GM12891 (cell line): ENCODE results near the gene DYNC1H1.

Experiments used
- DNase-seq: peaks from one replicate; pipeline ENCODE4 v3.0.0; 2011; ENCODE audit warnings: low spot score; ENCODE audit not compliant: insufficient read length
- FAIRE-seq: peaks from 2 replicates; lab custom pipeline; 2011; peaks lifted over from hg19 to GRCh38; lab: Jason Lieb, UNC
- PAX5 ChIP-seq: IDR thresholded peaks from 2 replicates; pipeline ENCODE4 v1.6.1; 2011; ENCODE audit warnings: low read length, moderate library complexity, mild to moderate bottlenecking; ENCODE audit not compliant: insufficient read depth, severe bottlenecking
- POLR2A ChIP-seq: IDR thresholded peaks from 2 replicates; pipeline ENCODE4 v1.6.1; 2011; ENCODE audit warnings: low read depth, low read length, control low read depth
- POLR2AphosphoS5 ChIP-seq: IDR thresholded peaks from 2 replicates; pipeline ENCODE4 v1.6.1; 2011; ENCODE audit warnings: low read depth, low read length, control low read depth
- POU2F2 ChIP-seq: IDR thresholded peaks from 2 replicates; pipeline ENCODE4 v1.6.1; 2011; ENCODE audit warnings: low read depth, mild to moderate bottlenecking, control low read depth, low read length, moderate library complexity
- SPI1 ChIP-seq: IDR thresholded peaks from 2 replicates; pipeline ENCODE4 v1.6.1; 2011; ENCODE audit warnings: low read depth, low read length, control low read depth
- TAF1 ChIP-seq: IDR thresholded peaks from 2 replicates; pipeline ENCODE4 v1.6.1; 2011; ENCODE audit warnings: low read depth, low read length, control low read depth

The DYNC1H1 gene

DNA sequence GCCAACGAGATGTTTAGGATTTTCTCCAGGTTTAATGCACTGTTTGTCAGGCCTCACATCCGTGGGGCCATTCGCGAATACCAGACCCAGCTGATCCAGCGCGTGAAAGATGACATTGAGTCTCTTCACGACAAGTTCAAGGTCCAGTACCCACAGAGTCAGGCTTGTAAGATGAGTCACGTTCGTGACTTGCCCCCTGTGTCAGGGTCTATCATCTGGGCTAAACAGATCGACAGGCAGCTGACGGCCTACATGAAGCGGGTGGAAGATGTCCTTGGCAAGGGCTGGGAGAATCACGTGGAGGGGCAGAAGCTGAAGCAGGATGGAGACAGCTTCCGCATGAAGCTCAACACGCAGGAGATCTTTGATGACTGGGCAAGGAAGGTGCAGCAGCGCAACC is 21.6 kb downstream of the DYNC1H1 start:
- TF ChIP-seq TAF1 (no peak), POU2F2 (no peak), PAX5 (no peak), POLR2AphosphoS5 (no peak)
- FAIRE-seq, result no peak

GRCh38 chr14:101986953-101987352 is 22.6 kb downstream of the DYNC1H1 start:
- FAIRE-seq, result no peak
- DNase-seq, result no peak
- no peak for TF ChIP-seq POU2F2
- TF ChIP-seq SPI1, result no peak
- no peak for TF ChIP-seq PAX5
- no peak for TF ChIP-seq POLR2A
- no peak for TF ChIP-seq TAF1
- no peak for TF ChIP-seq POLR2AphosphoS5

More for the DNA sequence above, 21.6 kb downstream of the DYNC1H1 start:
- no peak for DNase-seq

DNA sequence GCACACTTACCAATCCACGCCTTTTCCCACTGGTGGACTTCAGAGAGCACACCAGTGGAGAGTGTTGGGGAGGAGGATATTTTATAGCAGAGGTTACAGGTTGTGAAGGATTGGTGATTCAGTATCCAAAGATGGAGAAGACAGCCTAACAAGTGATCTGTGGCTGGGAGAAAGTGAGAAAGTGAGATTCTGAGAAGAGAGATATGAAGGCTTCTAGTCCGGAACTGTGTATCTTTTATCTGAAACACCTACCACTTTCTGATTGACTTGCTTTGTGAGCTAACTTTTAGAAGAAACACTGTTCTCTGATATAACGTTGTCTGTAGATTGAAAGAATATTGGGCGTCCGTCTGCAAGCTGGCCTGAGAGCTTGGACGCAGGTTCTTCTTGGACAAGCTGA is 24.0 kb downstream of the DYNC1H1 start:
- DNase-seq (no peak), FAIRE-seq (no peak)
- no peak for TF ChIP-seq SPI1
- no peak for TF ChIP-seq TAF1
- no peak for TF ChIP-seq PAX5
- TF ChIP-seq POU2F2, result no peak
- no peak for TF ChIP-seq POLR2AphosphoS5
- TF ChIP-seq POLR2A, result no peak

DNA sequence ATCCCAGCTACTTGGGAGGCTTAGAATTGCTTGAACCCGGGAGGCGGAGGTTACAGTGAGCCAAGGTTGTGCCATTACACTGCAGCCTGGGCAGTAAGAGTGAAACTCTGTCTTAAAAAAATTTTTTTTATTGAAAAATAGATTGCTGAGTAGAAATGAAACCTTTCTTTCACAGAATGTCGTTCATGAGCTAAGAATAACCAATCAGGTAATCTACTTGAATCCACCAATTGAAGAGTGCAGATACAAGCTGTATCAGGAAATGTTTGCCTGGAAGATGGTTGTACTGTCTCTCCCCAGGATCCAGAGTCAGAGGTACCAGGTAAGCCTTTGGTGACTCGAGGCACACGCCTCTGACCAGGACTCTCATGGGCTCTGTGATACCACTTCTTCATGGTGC is 27.0 kb downstream of the DYNC1H1 start:
- FAIRE-seq (no peak), DNase-seq (no peak)
- no peak for TF ChIP-seq POLR2A
- no peak for TF ChIP-seq SPI1
- no peak for TF ChIP-seq POLR2AphosphoS5
- TF ChIP-seq POU2F2, result no peak
- TF ChIP-seq PAX5, result no peak
- TF ChIP-seq TAF1, result no peak

DNA sequence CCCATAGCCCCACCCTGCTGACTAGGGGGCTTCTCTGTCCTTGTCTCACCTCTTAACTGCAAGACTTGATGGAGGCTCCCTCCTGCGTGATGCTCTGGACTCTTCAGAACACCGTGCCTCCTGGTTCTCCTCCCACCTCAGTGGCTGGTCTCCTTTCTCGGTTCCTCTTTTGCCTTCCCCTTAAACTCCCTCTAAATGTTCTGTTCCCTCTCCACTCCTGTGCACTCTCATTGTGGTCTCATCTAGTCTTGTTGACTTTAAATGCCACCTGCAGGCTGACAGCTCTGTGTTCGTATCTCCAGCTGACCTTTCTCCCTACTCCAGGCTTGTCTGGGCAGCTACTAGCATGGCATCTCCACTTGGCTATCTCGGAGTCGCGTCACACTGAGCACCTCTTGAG is 28.3 kb downstream of the DYNC1H1 start:
- TF ChIP-seq POLR2A (0 out of 2 replicates have a peak, but pooled peaks have one; percentile 31), POLR2AphosphoS5 (no peak; the same call in 1 of the 2 replicates), PAX5 (no peak), SPI1 (peak; percentile 99), POU2F2 (0 out of 2 replicates have a peak, but pooled peaks have one; percentile 44), TAF1 (peak; percentile 42; the same call in 1 of the 2 replicates)
- DNase-seq (peak; percentile 48), FAIRE-seq (peak; percentile 93)

GRCh38 chr14:101997429-101998336 is 33.3 kb downstream of the DYNC1H1 start:
- TF ChIP-seq POLR2A (no peak), PAX5 (no peak), POLR2AphosphoS5 (no peak), SPI1 (no peak), TAF1 (no peak)
- DNase-seq (no peak), FAIRE-seq (no peak)

DNA sequence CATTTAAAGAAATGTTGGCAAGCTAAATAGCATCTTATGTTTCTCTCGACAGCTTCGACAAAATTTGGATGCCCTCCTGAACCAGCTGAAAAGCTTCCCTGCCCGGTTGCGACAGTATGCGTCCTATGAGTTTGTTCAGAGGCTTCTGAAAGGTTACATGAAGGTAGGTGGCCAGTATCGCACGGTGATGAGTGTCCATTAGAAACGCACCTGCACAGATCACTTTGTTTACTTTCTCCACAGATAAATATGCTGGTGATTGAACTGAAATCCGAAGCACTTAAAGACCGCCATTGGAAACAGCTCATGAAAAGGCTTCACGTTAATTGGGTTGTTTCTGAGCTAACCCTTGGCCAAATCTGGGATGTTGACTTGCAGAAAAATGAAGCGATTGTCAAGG is 36.5 kb downstream of the DYNC1H1 start:
- TF ChIP-seq TAF1, result no peak
- no peak for TF ChIP-seq POLR2AphosphoS5
- TF ChIP-seq POLR2A, result no peak
- TF ChIP-seq POU2F2, result no peak
- no peak for TF ChIP-seq SPI1
- TF ChIP-seq PAX5, result no peak
- FAIRE-seq, result no peak
- DNase-seq, result no peak

- DNase-seq (no peak), FAIRE-seq (no peak)
- TF ChIP-seq TAF1, result no peak
- TF ChIP-seq POLR2A, result no peak
- TF ChIP-seq PAX5, result no peak
- TF ChIP-seq SPI1, result no peak
- TF ChIP-seq POLR2AphosphoS5, result no peak
- no peak for TF ChIP-seq POU2F2
These were observed 41.0 kb downstream of the DYNC1H1 start for GRCh38 chr14:102005336-102005735.

DNA sequence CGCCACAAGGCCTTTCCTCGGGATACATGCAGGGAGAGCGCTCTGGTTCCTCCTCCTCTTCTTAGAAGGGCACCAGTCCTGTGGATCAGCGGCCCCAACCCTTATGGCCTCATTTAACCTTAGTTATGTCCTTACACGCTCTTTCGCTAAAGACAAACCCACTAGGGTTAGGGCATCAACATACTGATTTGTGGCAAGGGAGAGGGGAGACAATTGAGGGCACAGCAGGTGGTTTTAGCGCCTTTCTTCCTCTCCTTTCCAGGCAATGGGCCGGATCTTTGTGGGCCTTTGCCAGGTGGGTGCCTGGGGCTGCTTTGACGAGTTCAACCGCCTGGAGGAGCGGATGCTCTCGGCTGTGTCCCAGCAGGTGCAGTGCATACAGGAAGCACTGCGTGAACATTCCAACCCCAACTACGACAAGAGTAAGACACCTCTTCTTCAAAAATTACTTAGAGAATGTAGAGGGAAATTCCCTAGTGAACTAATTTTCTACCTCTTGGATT is 43.6 kb downstream of the DYNC1H1 start:
- DNase-seq (no peak), FAIRE-seq (no peak)
- TF ChIP-seq POLR2AphosphoS5 (no peak), POU2F2 (no peak), PAX5 (no peak), POLR2A (no peak), SPI1 (no peak), TAF1 (no peak)
